SU-DHL-6 (cell line): ENCODE results near the gene PRCC.

Experiments
- H2AFZ ChIP-seq: fragments of 200-600 bp; sonication (generic); 2 replicates; pipeline ENCODE4 v1.6.1; 2014; ENCODE audit warnings: low read depth, mild to moderate bottlenecking, moderate library complexity, mixed read lengths, antibody characterized with exemption, low read length; ENCODE audit not compliant: severe bottlenecking
- H3F3A ChIP-seq: fragments of 200-600 bp; shearing (Covaris generic); 2 replicates; pipeline ENCODE4 v1.6.0; 2016; ENCODE audit warnings: antibody characterized with exemption, mild to moderate bottlenecking; ENCODE audit not compliant: insufficient read depth
- H3K27ac ChIP-seq: fragments of 200-600 bp; sonication (generic); 2 replicates; pipeline ENCODE4 v1.5.1; 2016; ENCODE audit warnings: low read depth, mild to moderate bottlenecking, low read length, moderate library complexity, mixed read lengths
- H3K27me3 ChIP-seq: fragments of 200-600 bp; sonication (generic), shearing (Covaris generic); 2 replicates; pipeline ENCODE4 v1.6.0; 2014; ENCODE audit warnings: mild to moderate bottlenecking, low read length
- H3K36me3 ChIP-seq: fragments of 200-600 bp; sonication (generic); 2 replicates; pipeline ENCODE4 v1.6.1; 2014; ENCODE audit warnings: mild to moderate bottlenecking, low read length, mixed read lengths
- H3K4me2 ChIP-seq: fragments of 300-600, 200-600 bp; shearing (Covaris generic), sonication (generic); 2 replicates; pipeline ENCODE4 v1.6.0; 2014; ENCODE audit warnings: low read length, low read depth, mild to moderate bottlenecking; ENCODE audit not compliant: poor library complexity, severe bottlenecking
- H3K4me3 ChIP-seq: fragments of 200-600 bp; sonication (generic); 2 replicates; pipeline ENCODE4 v1.5.1; 2014; ENCODE audit warnings: antibody characterized with exemption, low read length, mild to moderate bottlenecking, mixed read lengths; ENCODE audit not compliant: insufficient read depth, poor library complexity, severe bottlenecking
- H3K79me2 ChIP-seq: fragments of 200-600 bp; sonication (generic); 2 replicates; pipeline ENCODE4 v1.6.1; 2014; ENCODE audit warnings: mild to moderate bottlenecking, low read length, moderate library complexity; ENCODE audit not compliant: insufficient read depth
- H3K9ac ChIP-seq: fragments of 200-600 bp; sonication (generic); 2 replicates; pipeline ENCODE4 v1.7.0; 2014; ENCODE audit warnings: mild to moderate bottlenecking, low read length
- H3K9me2 ChIP-seq: fragments of 200-600 bp; sonication (generic); replicated peaks from 2 replicates; pipeline ENCODE4 v1.6.1; 2014; ENCODE audit warnings: low read length; ENCODE audit not compliant: insufficient read depth
- H3K9me3 ChIP-seq: fragments of 200-600 bp; sonication (generic); 2 replicates; pipeline ENCODE4 v1.6.1; 2014; ENCODE audit warnings: low read length, mixed read lengths; ENCODE audit not compliant: insufficient read depth
- H4K20me1 ChIP-seq: fragments of 200-600 bp; sonication (generic); 2 replicates; pipeline ENCODE4 v1.6.1; 2014; ENCODE audit warnings: low read depth, mild to moderate bottlenecking, antibody characterized with exemption, low read length, moderate library complexity, mixed read lengths
- CTCF ChIP-seq: fragments of 200-600 bp; sonication (generic); IDR thresholded peaks from one replicate; pipeline ENCODE4 v1.5.1; 2017; ENCODE audit warnings: antibody characterized with exemption, mild to moderate bottlenecking, low read length, moderate library complexity; ENCODE audit not compliant: insufficient read depth, poor library complexity, severe bottlenecking
- EZH2phosphoT487 ChIP-seq: fragments of 200-600 bp; sonication (generic), shearing (Covaris generic); conservative IDR thresholded peaks from 2 replicates; pipeline ENCODE4 v1.6.1; 2018; ENCODE audit warnings: mild to moderate bottlenecking, antibody characterized with exemption, low read length, moderate library complexity, mixed read lengths

Gene PRCC

DNA sequence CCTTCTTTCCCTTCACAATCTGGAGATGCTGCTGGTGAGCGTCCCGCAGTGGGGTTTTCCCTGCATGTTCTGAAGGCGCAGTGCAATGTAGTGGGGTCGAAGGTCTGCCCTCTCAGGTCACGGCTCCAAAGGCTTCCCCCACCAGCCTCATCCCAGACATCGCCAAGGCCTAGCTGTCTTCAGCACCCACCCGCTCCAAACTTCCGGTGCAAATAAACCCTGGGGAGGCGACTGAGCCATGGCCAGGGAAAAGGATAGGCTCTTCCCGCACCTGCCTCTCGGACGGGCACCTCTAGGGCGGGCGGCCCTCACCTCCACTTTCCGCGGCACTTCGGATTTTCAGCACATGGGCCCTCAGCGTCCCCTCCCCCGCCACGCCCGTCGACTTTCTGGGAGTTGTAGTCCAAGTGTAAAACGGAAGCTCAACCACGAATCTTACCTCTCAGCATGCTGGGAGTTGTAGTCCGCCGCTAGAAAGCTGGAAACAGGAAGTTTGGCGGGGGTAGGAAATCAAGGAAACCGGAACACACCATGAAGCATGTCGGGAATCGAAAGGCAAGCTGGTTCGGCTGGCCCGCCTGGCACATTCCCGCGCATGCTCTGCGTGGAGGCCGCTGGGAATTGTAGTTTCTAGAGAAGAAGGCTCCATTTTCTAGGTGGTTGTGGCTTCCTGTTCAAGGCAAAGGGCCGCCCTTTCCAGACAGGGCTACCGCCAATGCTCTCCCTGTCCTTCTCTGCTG lies 26.4 kb upstream of the PRCC start, which contains the start of gene MRPL24:
TSS of gene MRPL24 (minus strand) at position 348 of the 740 bp plus-strand sequence. CDS start 2,384 bp downstream, outside the sequence.
- TF ChIP-seq EZH2phosphoT487 (no peak), CTCF (no peak)
- Histone ChIP-seq H3K79me2 (peaks cover 23% of the 10 kb centered on the region), H3K36me3 (no peaks in the 10 kb centered on the region), H3K9ac (peak within 1 kb of the TSS; percentile 90), H3K4me3 (peak within 1 kb of the TSS; percentile 65), H3K4me2 (peak within 1 kb of the TSS; percentile 96), H2AFZ (peak within 1 kb of the TSS; percentile 9), H3K9me3 (no peaks in the 10 kb centered on the region), H3K27ac (peak within 1 kb of the TSS; percentile 72), H3K9me2 (no peaks in the 10 kb centered on the region), H4K20me1 (no peaks in the 10 kb centered on the region), H3F3A (peaks cover 32% of the 10 kb centered on the region), H3K27me3 (no peaks in the 10 kb centered on the region)

- H3K9ac ChIP-seq, result peak overlapping the region; percentile 24; the same call in 1 of the 2 replicates
Observed at GRCh38 chr1:156741481-156741983, 25.8 kb upstream of the PRCC start.

DNA sequence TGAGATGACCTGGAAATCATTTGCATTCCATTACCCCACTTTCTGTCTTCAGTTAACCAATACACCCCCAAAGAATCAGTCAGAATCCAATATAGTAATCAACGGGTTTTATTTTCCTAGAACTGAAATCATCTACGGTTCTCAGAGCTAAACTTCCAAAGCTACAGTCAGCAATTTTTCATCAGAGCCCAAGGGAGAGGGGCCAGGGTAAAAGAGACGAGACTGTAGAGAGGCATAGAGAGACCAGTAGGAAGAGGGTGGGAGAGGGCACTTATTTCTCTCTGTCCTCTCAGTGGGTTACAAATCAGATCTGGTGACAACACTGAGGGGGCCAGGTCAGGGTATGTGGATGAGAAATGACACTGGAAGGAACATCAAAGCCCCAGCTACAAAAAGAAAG lies 25.3 kb upstream of the PRCC start:
- TF ChIP-seq CTCF, result no peak
- TF ChIP-seq EZH2phosphoT487, result no peak
- Histone ChIP-seq H2AFZ (no peak overlapping the region), H3K79me2 (peaks cover 34% of the 10 kb centered on the region), H3K9me2 (no peaks in the 10 kb centered on the region), H3K9me3 (no peaks in the 10 kb centered on the region), H4K20me1 (no peaks in the 10 kb centered on the region; the same call in 1 of the 2 replicates), H3K9ac (no peak overlapping the region), H3K27me3 (no peaks in the 10 kb centered on the region), H3K36me3 (no peaks in the 10 kb centered on the region), H3K4me3 (no peak overlapping the region), H3K4me2 (peak overlapping the region; percentile 96), H3K27ac (peak overlapping the region; percentile 72), H3F3A (peaks cover 32% of the 10 kb centered on the region)

More at GRCh38 chr1:156741481-156741983, 25.8 kb upstream of the PRCC start:
- Histone ChIP-seq H3K9me3 (no peaks in the 10 kb centered on the region), H3K27ac (peak overlapping the region; percentile 72), H3K9me2 (no peaks in the 10 kb centered on the region), H3F3A (peaks cover 32% of the 10 kb centered on the region), H4K20me1 (no peaks in the 10 kb centered on the region), H3K4me3 (peak overlapping the region; percentile 30), H3K36me3 (no peaks in the 10 kb centered on the region), H3K27me3 (no peaks in the 10 kb centered on the region), H3K4me2 (peak overlapping the region; percentile 96), H3K79me2 (peaks cover 30% of the 10 kb centered on the region), H2AFZ (peak overlapping the region; percentile 9)
- no peak for TF ChIP-seq CTCF
- no peak for TF ChIP-seq EZH2phosphoT487
